ENCODE results near the gene CDKAL1.

CDKAL1 gene

DNA sequence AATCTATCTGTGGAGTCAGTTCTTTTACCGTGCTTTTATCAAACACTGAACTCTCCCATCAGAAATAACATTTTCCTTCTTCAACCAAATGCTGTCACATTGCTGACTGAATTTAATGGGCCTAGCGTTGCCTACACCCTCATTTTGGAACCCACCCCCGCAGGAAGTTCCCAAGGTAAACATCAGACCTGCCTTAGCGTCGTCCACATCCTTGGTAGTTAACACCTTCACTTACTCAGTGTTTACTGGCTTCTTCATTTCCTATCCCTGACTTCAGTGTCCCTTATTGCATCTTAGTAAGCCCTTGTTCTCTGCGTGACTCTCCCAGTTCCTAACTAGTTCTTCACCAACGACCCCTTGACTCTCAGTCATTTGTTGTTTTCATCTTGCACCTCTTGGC lies 567.9 kb downstream of the CDKAL1 start:
- peaks cover 7% of the 10 kb centered on the region for H3K4me1 ChIP-seq (ENCODE audit: low read length)
- no peak overlapping the region for H3K27ac ChIP-seq (ENCODE audit: low read length)
- H4K20me1 ChIP-seq (ENCODE audit: insufficient read depth, low read length) = no peaks in the 10 kb centered on the region
- H3K9ac ChIP-seq (ENCODE audit: low read length) = no peak overlapping the region
- no peak overlapping the region for H3K4me2 ChIP-seq (ENCODE audit: low read length)
- no peaks in the 10 kb centered on the region for H3K79me2 ChIP-seq (ENCODE audit: low read length)
- H3K9me3 ChIP-seq (ENCODE audit: insufficient read depth, low read length) = no peaks in the 10 kb centered on the region
- no peak for TF ChIP-seq EZH2phosphoT487 (IDR thresholded peaks at IDR 0.05; ENCODE audit: low read depth)
- TF ChIP-seq, protein P1, sequence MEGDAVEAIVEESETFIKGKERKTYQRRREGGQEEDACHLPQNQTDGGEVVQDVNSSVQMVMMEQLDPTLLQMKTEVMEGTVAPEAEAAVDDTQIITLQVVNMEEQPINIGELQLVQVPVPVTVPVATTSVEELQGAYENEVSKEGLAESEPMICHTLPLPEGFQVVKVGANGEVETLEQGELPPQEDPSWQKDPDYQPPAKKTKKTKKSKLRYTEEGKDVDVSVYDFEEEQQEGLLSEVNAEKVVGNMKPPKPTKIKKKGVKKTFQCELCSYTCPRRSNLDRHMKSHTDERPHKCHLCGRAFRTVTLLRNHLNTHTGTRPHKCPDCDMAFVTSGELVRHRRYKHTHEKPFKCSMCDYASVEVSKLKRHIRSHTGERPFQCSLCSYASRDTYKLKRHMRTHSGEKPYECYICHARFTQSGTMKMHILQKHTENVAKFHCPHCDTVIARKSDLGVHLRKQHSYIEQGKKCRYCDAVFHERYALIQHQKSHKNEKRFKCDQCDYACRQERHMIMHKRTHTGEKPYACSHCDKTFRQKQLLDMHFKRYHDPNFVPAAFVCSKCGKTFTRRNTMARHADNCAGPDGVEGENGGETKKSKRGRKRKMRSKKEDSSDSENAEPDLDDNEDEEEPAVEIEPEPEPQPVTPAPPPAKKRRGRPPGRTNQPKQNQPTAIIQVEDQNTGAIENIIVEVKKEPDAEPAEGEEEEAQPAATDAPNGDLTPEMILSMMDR (IDR thresholded peaks at IDR 0.05; ENCODE audit: low read depth, low read length) = no peak
- H2AFZ ChIP-seq (ENCODE audit: low read depth, low read length) = no peak overlapping the region
- no peaks in the 10 kb centered on the region for H3K36me3 ChIP-seq (replicated peaks; ENCODE audit: low read depth, low read length)
- no peak overlapping the region for H3K4me3 ChIP-seq (ENCODE audit: low read length)
- H3K27me3 ChIP-seq (ENCODE audit: low read depth, low read length) = no peaks in the 10 kb centered on the region

DNA sequence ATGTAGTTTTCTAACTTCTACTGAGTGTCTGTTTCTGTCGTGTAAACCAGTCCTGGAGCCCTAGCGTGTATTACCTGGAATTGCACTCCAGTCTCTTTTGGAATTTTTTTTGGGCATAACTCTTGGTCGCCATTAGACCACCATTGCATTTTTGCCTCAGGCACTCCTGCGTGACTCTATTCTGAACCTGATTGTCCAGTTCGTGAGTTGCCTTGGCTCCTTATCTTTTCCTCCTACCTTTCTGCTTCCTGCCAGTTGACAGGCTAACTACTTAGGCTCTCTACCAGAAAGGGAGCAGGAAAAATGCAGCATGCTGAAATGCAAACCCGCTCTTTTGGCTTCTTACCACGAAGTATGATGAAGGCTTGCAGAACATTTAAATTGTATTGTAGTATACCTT lies 568.4 kb downstream of the CDKAL1 start:
- no peaks in the 10 kb centered on the region for H3K79me2 ChIP-seq (ENCODE audit: low read length)
- no peaks in the 10 kb centered on the region for H3K36me3 ChIP-seq (replicated peaks; ENCODE audit: low read depth, low read length)
- no peaks in the 10 kb centered on the region for H3K27me3 ChIP-seq (ENCODE audit: low read depth, low read length)
- H4K20me1 ChIP-seq (ENCODE audit: insufficient read depth, low read length) = no peaks in the 10 kb centered on the region
- H3K4me1 ChIP-seq (ENCODE audit: low read length) = peaks cover 7% of the 10 kb centered on the region
- no peak overlapping the region for H3K4me2 ChIP-seq (ENCODE audit: low read length)
- no peak overlapping the region for H3K9ac ChIP-seq (ENCODE audit: low read length)
- no peaks in the 10 kb centered on the region for H3K9me3 ChIP-seq (ENCODE audit: insufficient read depth, low read length)
- H2AFZ ChIP-seq (ENCODE audit: low read depth, low read length) = no peak overlapping the region
- H3K27ac ChIP-seq (ENCODE audit: low read length) = no peak overlapping the region
- H3K4me3 ChIP-seq (ENCODE audit: low read length) = no peak overlapping the region
- no peak for TF ChIP-seq EZH2phosphoT487 (IDR thresholded peaks at IDR 0.05; ENCODE audit: low read depth)
- TF ChIP-seq, protein P1 (IDR thresholded peaks at IDR 0.05; ENCODE audit: low read depth, low read length) = no peak

GRCh38 chr6:21103626-21104224 lies 569.5 kb downstream of the CDKAL1 start:
- Histone ChIP-seq H3K79me2 (ENCODE audit: low read length) (no peaks in the 10 kb centered on the region), H3K27ac (ENCODE audit: low read length) (no peak overlapping the region), H3K9me3 (ENCODE audit: insufficient read depth, low read length) (no peaks in the 10 kb centered on the region), H3K9ac (ENCODE audit: low read length) (no peak overlapping the region), H4K20me1 (ENCODE audit: insufficient read depth, low read length) (no peaks in the 10 kb centered on the region), H3K4me1 (ENCODE audit: low read length) (peaks cover 7% of the 10 kb centered on the region), H3K4me2 (ENCODE audit: low read length) (no peak overlapping the region), H2AFZ (ENCODE audit: low read depth, low read length) (no peak overlapping the region), H3K36me3 (replicated peaks; ENCODE audit: low read depth, low read length) (no peaks in the 10 kb centered on the region), H3K4me3 (ENCODE audit: low read length) (no peak overlapping the region), H3K27me3 (ENCODE audit: low read depth, low read length) (no peaks in the 10 kb centered on the region)
- TF ChIP-seq, protein P1 (IDR thresholded peaks at IDR 0.05; ENCODE audit: low read depth, low read length) = no peak
- TF ChIP-seq EZH2phosphoT487 (IDR thresholded peaks at IDR 0.05; ENCODE audit: low read depth) = no peak

GRCh38 chr6:21104288-21104687 lies 570.0 kb downstream of the CDKAL1 start:
- Histone ChIP-seq H3K36me3 (replicated peaks; ENCODE audit: low read depth, low read length) (no peaks in the 10 kb centered on the region), H3K27ac (ENCODE audit: low read length) (no peak overlapping the region), H3K9me3 (ENCODE audit: insufficient read depth, low read length) (no peaks in the 10 kb centered on the region), H3K79me2 (ENCODE audit: low read length) (no peaks in the 10 kb centered on the region), H3K4me2 (ENCODE audit: low read length) (no peak overlapping the region), H2AFZ (ENCODE audit: low read depth, low read length) (no peak overlapping the region), H3K27me3 (ENCODE audit: low read depth, low read length) (no peaks in the 10 kb centered on the region), H3K4me1 (ENCODE audit: low read length) (peaks cover 7% of the 10 kb centered on the region), H4K20me1 (ENCODE audit: insufficient read depth, low read length) (no peaks in the 10 kb centered on the region), H3K4me3 (ENCODE audit: low read length) (no peak overlapping the region), H3K9ac (ENCODE audit: low read length) (no peak overlapping the region)
- TF ChIP-seq EZH2phosphoT487 (IDR thresholded peaks at IDR 0.05; ENCODE audit: low read depth) = no peak
- TF ChIP-seq, protein P1 (IDR thresholded peaks at IDR 0.05; ENCODE audit: low read depth, low read length) = no peak
